D721Med (cell line): Measurements from ENCODE around the gene EID1.

Experiments used
- DNase-seq: peaks from one replicate; pipeline ENCODE4 v3.0.0; 2011; ENCODE audit warnings: low spot score; ENCODE audit not compliant: insufficient read length
- FAIRE-seq: peaks from 2 replicates; lab custom pipeline; 2011; peaks lifted over from hg19 to GRCh38; lab: Jason Lieb, UNC
- CTCF ChIP-seq: IDR thresholded peaks from 2 replicates; pipeline ENCODE4 v1.5.1; 2012; ENCODE audit warnings: mild to moderate bottlenecking, control low read depth; ENCODE audit not compliant: insufficient read depth; ENCODE audit errors: missing control alignments

EID1 gene

DNA sequence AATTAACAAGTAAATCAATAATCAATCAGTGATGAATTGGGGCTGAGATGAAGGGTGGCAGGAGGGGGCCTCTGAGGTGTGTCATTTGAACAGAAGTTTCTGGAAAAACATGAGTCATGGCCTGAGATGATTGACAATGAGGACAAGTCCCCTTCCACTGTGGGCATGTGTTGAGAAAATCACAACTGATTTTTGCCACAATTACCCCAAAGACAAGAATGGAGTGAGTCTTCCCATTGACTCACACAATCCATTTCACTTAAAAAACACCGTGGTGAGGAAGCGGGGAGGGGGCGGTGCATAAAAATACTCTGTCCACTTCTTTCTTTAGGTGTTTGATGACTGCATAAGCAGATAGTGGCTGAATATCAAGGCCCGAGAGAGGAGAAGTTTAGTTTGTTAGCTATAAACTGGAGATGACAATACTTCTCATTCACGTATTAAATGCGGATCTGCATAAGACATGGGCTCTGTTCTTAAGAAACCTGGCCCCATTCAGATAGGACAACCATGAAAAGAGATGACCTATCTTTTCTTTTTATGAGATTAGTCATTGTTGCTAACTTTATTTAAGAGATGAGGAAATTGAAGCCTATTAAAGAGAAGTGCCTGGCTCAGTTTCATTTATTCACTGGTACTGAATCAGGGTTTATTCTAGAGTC lies 51.1 kb downstream of the EID1 start:
- no peak for TF ChIP-seq CTCF
- FAIRE-seq (no peak), DNase-seq (no peak)

- FAIRE-seq: no peak
- no peak for TF ChIP-seq CTCF
- DNase-seq: no peak
Measured at GRCh38 chr15:48929661-48930060, 51.7 kb downstream of the EID1 start.
